HuH-7.5 (cell line): ENCODE data around the gene ITFG2.
"Not testable (repeated sequence)": the region's sequence is repeated elsewhere in the genome, so short reads cannot be mapped to it uniquely, and the experiment has no call there.

Experiments
- DNase-seq: peaks from one replicate; pipeline ENCODE4 v3.0.0; 2011; ENCODE audit warnings: low spot score

ITFG2 gene

GRCh38 chr12:2863402-2863801, 50.9 kb downstream of the ITFG2 start:
- DNase-seq: not testable (repeated sequence)

DNA sequence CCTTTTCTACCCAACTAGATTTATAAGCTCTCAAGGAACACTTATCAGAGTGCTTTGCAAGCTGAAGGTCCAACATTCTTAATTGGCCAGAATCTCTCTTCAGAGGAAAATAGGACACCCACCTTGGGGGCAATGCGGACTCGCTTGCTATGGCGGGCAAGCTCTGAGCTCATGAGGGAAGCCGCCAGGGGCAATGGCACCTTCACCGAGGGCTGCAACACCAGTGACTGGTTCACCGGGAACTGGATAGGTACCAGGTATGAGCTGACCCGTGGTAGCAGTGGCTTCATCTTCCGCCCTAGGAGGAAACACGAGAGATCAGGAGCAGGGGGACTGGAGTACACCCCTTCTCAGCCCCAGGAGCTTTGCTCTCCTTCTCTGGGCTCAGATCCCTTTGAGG, 51.7 kb downstream of the ITFG2 start:
- DNase-seq: no peak

- not testable (repeated sequence) for DNase-seq
Measured at GRCh38 chr12:2868986-2869632, 56.6 kb downstream of the ITFG2 start.
